Spleen (tissue), 7 donors: ENCODE measurements around the gene FRMD4A.

Source experiments
- POLR2A ChIP-seq, 3 donors: fragments of 450-650 bp; IDR thresholded peaks; one replicate each; pipeline ENCODE4 v1.5.1; 2017; ENCODE audit warnings: antibody characterized with exemption in 3 of 3, mild to moderate bottlenecking in 1 of 3
- TF ChIP-seq, protein P1 (sequence below), 11 experiments: fragments of 200-600 bp in 7 of 11; fragments of 450-650 bp in 4 of 11; sonication (generic) in 4 of 11; IDR thresholded peaks in 8 of 11; conservative IDR thresholded peaks in 3 of 11; 1 replicate in 7 of 11; 2 replicates in 4 of 11; pipeline versions ENCODE4 v1.4.0 to v1.8.0; 2016 to 2021; ENCODE audit warnings: antibody characterized with exemption in 11 of 11, inconsistent platforms in 4 of 11, mild to moderate bottlenecking in 1 of 11
- donor health status: DM: no; HTN: no; CAD: no; lungs with moderate emphysema.
- donor health status: DM: no; HTN: no; CAD: no.
- donor health status: DM: no; HTN: no; CAD: no.

DNA sequence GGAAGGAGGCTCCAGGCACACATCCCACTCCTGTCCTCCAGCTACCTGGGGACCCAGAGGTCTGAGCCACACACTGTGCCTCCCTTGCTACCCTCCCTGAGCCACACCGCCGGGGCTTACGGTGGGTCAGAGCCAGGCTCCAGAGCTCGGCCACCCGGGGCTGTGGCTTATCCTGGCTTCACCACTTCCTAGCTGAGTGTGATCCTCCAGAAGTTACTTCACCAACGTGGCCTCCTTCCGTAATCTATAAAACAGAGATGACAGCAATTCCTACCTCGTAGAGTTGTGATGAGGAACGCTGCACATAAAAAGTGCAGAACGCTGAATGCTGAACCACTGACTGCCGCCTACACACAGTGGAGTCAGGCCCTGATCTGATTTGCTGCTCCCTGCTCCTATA lies 458.9 kb downstream of the FRMD4A start:
- TF ChIP-seq, protein P1, sequence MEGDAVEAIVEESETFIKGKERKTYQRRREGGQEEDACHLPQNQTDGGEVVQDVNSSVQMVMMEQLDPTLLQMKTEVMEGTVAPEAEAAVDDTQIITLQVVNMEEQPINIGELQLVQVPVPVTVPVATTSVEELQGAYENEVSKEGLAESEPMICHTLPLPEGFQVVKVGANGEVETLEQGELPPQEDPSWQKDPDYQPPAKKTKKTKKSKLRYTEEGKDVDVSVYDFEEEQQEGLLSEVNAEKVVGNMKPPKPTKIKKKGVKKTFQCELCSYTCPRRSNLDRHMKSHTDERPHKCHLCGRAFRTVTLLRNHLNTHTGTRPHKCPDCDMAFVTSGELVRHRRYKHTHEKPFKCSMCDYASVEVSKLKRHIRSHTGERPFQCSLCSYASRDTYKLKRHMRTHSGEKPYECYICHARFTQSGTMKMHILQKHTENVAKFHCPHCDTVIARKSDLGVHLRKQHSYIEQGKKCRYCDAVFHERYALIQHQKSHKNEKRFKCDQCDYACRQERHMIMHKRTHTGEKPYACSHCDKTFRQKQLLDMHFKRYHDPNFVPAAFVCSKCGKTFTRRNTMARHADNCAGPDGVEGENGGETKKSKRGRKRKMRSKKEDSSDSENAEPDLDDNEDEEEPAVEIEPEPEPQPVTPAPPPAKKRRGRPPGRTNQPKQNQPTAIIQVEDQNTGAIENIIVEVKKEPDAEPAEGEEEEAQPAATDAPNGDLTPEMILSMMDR (IDR thresholded peaks at IDR 0.05 in 8 of 11, conservative IDR thresholded peaks at IDR 0.05 in 3 of 11), result no peak
- no peak for TF ChIP-seq POLR2A (IDR thresholded peaks at IDR 0.05)
